Kidney epithelial cell (primary cell): ENCODE results near the gene SSH3. TPM values are rescaled to one million over a fixed set of nuclear protein-coding genes. Genes with fewer than 3 reads are reported as not detected.
A peak's percentile ranks its signal among the peaks of the same experiment; 100 is the strongest.

Source experiments
- DNase-seq: peaks from one replicate; pipeline ENCODE4 v3.0.0-alpha.2; 2010; ENCODE audit warnings: low read depth
- H3K27me3 ChIP-seq: 2 replicates; pipeline ENCODE4 v1.6.0; 2011; ENCODE audit warnings: low read length; ENCODE audit not compliant: control insufficient read depth, insufficient read depth
- H3K36me3 ChIP-seq: 2 replicates; pipeline ENCODE4 v1.5.1; 2011; ENCODE audit warnings: low read length; ENCODE audit not compliant: control insufficient read depth, insufficient read depth
- H3K4me3 ChIP-seq: 2 replicates; pipeline ENCODE4 v1.5.1; 2011; ENCODE audit warnings: low read depth, mild to moderate bottlenecking, control low read depth, low read length
- total RNA-seq: library from RNA; depleted of rRNA; stranded (reverse); fragments of >200 nt; gene quantifications from 2 replicates; pipeline ENCODE4 v1.2.3, GENCODE V29; 2015
- TF ChIP-seq, protein P1 (sequence below): IDR thresholded peaks from 2 replicates; pipeline ENCODE4 v1.5.1; 2011; ENCODE audit warnings: mild to moderate bottlenecking, moderate library complexity, low read length, control low read depth, inconsistent platforms; ENCODE audit not compliant: insufficient read depth, poor library complexity, severe bottlenecking

Gene SSH3
- total RNA-seq, 1 donor from 2014 or later, result 39.9 TPM

DNA sequence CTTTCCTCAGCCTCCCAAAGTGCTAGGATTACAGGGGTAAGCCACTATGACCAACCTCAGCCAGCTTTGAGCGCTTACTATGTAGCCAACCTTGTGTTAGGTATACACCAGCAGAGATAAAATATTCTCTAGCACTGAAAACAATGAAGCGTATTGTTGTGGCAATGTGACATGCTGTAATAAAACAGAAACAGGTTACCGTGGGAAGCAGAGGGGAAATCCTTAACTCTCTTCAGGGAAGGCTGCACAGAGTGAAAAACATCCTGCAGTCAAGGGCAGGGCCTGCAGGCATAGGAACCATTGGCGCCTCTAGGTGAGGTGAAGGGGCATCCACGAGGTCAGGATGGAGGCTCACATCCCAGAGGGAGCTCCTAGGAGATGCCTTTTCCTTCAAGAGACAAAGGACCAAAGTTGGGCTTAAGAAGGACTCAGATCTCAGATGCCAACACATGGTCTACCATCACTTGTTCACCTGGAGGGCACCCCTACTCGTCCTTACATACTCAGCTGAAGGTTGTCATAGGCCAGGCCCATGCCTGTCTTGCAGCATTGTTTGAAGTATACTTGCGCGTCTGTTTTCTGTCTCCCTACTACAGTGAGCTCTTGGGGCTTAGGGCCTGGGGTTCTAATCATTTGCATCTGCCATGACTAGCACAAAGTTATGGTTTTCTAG lies 42.1 kb downstream of the SSH3 start:
- no peak overlapping the region for H3K4me3 ChIP-seq
- H3K27me3 ChIP-seq, result no peaks in the 10 kb centered on the region
- H3K36me3 ChIP-seq, result no peaks in the 10 kb centered on the region
- TF ChIP-seq, protein P1, sequence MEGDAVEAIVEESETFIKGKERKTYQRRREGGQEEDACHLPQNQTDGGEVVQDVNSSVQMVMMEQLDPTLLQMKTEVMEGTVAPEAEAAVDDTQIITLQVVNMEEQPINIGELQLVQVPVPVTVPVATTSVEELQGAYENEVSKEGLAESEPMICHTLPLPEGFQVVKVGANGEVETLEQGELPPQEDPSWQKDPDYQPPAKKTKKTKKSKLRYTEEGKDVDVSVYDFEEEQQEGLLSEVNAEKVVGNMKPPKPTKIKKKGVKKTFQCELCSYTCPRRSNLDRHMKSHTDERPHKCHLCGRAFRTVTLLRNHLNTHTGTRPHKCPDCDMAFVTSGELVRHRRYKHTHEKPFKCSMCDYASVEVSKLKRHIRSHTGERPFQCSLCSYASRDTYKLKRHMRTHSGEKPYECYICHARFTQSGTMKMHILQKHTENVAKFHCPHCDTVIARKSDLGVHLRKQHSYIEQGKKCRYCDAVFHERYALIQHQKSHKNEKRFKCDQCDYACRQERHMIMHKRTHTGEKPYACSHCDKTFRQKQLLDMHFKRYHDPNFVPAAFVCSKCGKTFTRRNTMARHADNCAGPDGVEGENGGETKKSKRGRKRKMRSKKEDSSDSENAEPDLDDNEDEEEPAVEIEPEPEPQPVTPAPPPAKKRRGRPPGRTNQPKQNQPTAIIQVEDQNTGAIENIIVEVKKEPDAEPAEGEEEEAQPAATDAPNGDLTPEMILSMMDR, result no peak
- DNase-seq, result no peak

DNA sequence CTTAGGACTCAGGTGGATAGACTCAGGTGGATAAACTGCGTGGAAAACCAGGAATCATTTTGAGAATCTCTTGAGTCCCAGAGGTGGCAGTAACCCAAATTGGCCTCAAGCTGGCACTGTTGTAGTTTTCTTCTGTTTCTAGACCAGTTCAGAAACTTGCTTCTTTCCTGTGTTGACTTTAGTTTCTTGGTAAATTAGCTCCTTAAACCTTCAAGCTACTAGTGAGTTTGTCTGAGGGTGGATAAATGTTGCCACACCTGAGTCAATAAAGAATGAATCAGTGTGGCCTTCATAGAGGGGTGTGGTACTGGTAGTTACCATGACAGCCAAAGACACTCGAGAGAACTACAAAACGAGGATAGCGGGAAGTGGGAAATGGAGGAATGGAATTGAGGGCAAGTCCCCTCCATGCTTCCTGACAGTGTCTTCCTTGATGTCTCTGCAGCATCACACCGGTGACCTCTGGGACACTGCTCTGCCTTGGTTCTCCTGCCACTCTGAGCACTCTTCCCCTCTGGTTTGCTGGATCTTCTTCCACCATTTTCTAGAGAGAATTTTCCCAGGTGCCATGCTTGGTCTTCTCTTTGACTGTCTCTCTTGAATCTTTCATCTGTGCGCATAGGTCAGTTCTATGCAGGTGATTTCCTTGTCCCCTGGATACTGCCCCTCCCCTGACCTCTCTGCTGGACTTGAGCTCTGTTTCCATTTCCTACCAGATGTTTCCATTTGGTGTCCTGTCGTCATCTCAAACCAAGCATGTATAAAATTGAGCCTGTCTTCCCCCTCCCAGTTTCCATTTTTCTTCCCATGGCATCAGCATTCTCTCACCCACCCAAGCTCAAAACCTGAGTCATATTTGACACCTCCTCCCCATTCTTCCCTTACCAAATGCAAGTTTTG lies 42.8 kb downstream of the SSH3 start:
- no peak overlapping the region for H3K4me3 ChIP-seq
- DNase-seq, result no peak
- no peaks in the 10 kb centered on the region for H3K27me3 ChIP-seq
- H3K36me3 ChIP-seq, result no peaks in the 10 kb centered on the region
- TF ChIP-seq, protein P1, result peak; percentile 83

DNA sequence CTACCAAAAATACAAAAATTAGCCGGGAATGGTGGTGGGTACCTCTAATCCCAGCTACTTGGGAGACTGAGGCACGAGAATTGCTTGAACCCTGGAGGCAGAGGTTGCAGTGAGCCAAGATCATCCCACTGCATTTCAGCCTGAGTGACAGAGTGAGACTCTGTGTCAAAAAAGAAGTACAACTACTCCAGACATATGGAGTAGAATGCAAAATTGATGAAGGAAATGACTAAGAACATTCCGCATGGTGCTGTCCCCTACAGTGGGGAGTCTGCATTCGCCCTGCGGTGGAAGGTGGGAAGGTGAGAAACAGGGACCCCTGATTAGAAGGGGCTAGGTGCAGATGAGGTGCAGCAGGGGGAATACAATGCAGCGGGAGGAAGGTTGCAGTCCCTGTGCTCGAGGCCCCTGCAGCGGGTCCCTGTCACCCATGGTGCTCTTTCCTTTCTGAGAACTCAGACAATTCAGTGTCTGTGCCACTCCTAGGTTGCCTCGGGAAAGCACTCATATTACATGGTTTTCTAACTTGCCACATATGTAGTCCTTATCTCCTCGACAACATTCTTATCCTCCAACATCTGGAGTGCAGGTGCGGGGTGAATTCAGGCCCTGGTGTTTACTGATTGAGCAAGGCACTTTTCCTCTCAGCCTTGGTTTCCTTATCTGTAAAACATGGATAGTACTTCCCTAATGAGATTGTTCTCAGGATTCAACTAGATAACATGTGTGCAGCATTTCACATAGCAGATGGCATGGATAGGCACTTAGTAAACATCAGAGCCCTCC lies 44.8 kb downstream of the SSH3 start:
- no peak for DNase-seq
- TF ChIP-seq, protein P1, result no peak
- no peaks in the 10 kb centered on the region for H3K36me3 ChIP-seq
- H3K4me3 ChIP-seq, result no peak overlapping the region
- no peaks in the 10 kb centered on the region for H3K27me3 ChIP-seq

DNA sequence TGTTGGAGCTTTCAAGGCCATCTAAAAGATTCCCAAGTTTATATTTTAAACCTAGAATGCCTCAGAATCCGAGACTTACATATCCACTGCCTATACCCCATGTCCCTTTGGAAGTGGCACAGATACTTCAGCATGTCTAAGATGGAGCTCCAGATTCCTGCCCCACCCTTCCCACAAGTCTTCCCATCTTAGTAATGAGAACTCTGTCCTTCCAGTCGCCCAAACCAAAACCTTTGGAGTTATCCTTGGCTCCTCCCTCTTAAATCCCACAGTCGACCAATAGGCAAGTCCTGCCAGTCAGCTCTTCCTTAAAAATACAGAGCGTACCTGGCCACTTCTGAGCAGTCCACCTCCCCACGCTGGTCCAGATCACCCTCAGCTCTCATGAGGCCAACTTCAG lies 45.7 kb downstream of the SSH3 start:
- no peak overlapping the region for H3K4me3 ChIP-seq
- no peak for DNase-seq
- TF ChIP-seq, protein P1, result no peak
- H3K27me3 ChIP-seq, result no peaks in the 10 kb centered on the region
- no peaks in the 10 kb centered on the region for H3K36me3 ChIP-seq

DNA sequence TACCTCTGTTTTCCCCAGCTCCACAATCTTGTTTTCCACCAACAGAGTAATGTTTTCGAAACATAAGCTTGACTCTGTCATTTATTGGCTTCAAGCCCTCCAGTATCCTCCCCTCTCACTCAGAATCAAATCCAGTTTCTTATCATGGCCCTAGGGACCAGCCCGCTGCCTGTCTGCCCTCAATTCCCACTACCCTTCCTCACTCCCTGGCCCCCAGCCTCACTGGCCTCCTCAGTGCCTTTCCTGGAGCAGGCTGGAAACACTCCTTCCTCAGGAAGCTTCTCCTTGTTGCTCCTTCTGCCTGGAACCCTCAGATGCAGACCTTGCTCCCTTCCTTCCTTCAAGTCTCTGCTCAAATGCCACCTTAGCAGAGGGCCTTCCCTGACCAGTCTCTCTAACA lies 46.1 kb downstream of the SSH3 start:
- TF ChIP-seq, protein P1, result no peak
- Histone ChIP-seq H3K27me3 (no peaks in the 10 kb centered on the region), H3K36me3 (no peaks in the 10 kb centered on the region), H3K4me3 (no peak overlapping the region)
- no peak for DNase-seq
